Measurements from ENCODE around the gene SNX3.
"Not testable (repeated sequence)": the region's sequence is repeated elsewhere in the genome, so short reads cannot be mapped to it uniquely, and the experiment has no call there.

The SNX3 gene

DNA sequence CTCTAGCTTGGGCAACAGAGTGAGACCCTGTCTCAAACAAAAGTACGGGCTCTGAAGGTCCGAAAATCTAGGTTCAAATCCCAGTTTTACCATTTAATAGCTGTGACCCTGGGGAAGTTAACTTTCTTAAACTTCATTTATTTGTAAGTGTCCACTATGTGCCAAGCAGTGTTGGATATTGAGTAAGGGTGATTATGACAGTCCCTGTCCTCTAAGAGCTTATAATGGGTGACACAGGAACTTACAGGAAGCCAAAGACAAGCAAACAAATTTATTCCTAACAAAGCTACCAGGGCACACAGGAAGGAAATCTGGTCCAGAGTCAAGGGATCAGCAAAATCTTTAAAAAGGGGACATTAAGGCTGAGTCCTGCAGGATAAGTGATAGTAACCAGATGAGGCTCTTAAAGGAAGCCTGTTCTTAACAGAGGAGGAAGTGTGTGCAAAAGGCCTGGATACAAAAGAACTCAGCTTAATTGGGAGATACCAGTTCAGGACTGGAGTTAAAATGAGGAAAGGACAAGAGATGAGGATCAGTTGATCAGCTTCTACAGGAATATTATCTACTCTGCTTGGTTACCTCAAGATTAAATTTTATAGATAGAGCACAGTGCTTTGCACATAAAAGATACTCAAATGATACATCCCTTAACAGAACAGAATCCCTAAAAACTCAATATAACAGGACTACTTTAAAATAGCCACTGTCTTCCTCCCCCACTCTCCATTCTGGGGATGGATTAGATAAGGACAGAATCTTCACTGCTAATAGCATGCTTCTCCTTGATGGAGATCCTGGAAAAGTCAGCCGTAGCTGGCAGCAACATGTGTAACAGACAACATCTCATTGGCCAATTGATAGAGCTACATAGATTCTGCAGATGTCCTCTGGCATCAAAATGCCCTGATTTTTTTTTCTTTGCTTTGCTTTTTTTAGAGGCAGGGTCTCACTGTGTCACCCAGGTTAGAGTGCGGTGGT, 6.1 kb downstream of the SNX3 start:
- no peak for DNase-seq

DNA sequence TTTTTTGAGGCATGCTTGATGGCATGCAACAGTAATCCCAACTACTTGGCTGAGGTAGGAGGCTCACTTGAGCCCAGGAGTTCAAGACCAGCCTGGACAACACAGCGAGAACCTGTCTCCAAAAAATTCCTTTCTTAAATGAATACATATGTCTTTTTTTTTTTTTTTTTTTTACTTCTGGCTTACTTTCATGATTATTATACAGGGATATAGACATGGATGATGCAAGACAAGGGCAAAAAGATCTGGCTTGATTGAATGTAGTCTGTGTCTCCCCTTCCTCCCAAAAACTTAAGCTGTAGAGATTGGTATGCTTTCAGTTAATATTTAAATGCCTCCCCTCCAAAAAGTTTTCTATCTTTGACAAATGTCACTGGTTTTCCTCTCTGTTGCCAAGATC, 7.6 kb downstream of the SNX3 start:
- DNase-seq, result no peak

DNA sequence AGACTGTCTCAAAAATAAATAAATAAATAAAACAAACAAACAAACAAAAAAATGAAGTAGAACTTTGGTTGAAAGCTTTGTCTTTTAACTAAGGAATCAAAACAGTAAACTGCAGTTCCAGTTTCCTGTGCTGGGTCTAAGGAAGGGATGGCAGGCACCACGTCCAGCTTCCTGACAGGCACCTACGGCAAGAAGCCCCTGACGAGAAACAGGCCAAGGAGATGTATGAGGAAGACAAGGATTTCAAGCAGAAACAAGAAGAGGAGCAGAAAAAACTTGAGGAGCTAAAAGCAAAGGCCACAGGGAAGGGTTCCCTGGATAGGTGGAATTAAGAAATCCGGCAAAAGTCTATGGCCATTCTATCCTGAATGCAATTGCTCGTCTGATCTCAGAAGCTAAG, 8.8 kb downstream of the SNX3 start:
- DNase-seq, result no peak

DNA sequence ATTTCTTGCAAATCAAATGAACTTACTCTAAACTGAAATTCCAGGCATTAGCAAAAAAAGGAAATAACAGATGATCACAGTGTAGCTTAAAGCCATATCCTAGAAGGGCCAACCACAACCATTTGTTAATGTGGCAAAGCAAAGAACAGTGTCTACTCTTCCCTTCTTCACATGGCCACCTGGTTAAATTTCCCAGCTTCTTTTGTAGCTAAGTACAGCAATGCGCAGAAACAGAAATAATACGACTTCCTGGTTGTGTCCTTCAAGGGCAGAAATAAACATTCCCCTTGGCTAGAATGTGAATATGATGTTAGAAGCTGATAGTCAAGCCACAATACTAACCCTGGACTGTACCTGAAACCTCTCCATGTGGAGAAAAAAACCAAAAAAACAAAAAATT, 9.6 kb downstream of the SNX3 start:
- DNase-seq, result no peak

DNA sequence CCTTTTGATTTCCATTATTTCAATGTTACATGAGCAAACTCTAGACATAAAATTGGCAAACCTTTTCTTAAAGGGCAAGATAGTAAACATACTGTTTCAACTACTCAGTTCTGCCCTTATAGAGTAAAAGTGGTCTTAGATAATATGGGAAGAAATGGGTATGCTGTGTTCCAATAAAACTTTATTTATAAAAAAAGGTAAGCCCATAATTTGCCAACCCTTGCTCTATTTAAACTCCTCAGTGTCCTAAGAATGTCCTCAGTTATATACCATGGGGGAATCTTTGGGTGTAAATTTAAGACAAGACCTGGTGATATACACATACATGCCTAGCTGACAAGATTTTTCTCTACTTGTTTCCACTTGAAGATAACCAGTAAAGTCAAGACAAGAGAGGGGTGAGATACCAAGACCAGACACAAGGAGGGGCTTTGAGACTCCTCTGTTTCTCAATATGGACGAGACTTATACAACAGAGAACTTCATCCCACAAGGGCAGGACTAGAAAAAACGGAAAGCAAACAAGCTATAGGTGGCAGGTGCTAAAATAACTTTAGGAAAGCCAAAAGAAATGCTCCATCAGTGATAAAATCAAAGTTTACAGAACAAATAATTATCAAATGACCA, 10.5 kb downstream of the SNX3 start:
- DNase-seq, result no peak

DNA sequence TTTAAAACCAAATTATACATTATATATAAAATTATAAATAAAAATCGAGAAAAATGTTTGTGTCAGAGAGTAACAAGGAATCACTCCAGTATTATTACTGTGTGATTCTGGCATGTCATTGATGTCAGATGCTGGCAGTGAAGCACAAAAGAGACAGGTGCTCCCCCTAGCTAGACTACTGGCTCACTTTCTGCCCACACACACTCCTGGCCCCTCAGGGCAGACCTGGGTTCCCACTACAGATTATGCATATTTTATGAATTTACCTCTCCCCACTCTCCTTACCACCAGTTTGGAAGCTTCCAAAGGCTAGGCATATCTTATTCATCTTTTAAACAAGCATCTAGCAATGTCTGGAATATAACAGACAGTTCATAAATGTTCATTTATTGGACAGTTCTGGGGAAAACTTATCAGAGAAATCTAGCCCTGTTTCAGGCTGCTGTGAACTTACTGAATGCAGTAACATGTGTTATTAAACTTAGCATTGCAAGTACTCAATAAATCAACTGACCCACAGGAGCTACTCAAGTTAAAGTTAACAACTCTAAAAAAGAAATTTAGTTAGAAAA, 12.8 kb downstream of the SNX3 start:
- DNase-seq, result no peak

DNA sequence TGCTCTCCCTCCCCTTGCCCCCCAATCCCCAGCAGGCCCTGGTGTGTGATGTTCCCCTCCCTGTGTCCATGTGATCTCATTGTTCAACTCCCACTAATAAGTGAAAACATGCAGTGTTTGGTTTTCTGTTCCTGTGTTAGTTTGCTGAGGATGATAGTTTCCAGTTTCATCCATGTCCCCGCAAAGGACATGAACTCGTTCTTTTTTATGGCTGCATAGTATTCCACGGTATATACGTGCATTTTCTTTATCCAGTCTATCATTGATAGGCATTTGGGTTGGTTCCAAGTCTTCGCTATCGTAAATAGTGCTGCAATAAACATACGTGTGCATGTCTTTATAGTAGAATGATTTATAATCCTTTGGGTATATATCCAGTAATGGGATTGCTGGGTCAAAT, 15.7 kb downstream of the SNX3 start:
- not testable (repeated sequence) for DNase-seq

DNA sequence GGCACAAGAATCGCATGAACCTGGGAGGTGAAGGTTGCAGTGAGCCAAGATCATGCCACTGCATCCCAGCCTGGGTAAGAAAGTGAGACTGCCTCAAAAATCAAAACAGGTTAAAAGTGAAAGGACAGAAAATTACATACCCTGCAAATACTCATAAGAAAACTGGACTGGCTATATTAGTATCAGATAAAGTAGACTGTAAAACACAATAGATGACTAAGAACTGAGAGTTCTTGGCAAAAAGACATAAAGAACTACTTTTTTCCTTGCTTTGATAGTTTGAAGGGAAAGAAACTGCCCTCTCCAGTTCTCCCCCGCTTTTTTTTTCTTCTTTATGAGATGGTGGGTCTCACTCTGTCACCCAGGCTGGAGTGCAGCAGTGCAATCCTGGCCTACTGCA, 17.0 kb downstream of the SNX3 start:
- no peak for DNase-seq

DNA sequence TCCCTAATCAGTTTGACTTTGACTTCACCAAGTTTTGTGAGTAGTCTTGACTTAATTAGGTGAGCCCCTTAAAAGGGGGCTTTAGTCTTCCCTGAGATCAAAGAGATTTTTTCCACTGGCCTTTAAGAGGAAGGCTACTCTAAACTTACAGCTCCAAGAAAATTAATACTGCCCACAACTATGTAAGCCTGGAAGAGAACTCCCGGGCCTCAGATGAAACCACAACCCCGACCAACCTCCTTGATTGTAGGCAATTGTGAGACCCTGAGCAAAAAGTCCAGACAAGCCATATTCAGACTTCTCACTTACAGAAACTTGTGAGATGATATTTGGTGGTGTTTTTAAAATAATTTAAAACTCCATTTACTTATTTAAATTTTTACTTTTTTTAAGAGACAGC, 18.1 kb downstream of the SNX3 start:
- DNase-seq, result no peak

DNA sequence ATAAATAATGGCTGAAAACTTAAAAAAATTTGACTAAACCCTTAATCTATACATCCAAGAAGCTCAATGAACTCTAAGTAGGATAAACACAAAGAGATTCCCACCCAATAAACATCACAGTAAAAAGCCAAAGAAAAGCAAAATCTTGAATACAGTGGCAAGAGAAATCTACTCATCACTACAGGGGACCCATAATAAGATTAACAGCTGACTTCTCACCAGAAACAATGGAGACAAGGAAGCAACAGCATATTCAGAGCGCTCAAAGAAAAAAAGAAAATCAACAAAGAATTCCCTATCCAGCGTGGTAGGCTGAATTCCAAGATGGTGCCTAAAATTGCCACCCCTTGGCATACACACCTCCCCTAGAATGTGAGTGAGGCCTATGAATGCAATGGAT, 18.6 kb downstream of the SNX3 start:
- no peak for DNase-seq

DNA sequence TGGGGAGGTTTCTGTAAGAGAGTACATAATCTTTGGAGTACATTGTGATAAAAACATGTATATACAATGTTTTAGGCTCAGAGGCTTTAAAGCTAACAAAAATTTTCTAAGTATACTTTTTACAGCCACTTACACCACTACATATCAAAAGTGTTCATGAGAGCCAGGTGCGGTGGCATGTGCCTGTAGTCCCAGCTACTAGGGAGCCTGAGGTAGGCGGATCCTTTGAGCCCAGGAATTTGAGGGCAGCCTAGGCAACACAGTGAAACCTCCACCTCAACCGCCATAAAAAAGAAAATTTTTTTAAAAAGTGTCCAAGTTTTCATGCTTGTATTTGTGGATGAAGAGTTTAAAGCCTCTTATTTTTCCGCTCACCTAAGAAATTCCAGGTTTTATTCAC, 22.5 kb downstream of the SNX3 start:
- no peak for DNase-seq

DNA sequence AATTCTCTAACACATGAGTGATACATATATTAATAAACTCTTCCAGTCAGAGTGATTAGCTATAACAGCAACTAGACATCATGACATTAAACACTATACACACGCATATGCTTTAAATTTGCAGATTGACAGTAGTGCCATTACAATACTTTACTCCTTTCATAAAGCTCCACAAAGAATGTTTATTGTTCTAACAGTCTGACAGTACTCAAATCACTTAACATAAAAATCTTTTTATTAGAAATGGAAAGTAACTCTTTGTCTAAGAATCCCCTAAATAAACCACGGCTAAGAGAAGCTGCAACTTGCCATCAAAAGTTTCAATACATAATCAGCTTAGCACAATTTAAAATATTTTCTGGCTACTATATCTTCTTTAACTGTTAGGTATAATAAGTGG, 24.0 kb downstream of the SNX3 start:
- no peak for DNase-seq

DNA sequence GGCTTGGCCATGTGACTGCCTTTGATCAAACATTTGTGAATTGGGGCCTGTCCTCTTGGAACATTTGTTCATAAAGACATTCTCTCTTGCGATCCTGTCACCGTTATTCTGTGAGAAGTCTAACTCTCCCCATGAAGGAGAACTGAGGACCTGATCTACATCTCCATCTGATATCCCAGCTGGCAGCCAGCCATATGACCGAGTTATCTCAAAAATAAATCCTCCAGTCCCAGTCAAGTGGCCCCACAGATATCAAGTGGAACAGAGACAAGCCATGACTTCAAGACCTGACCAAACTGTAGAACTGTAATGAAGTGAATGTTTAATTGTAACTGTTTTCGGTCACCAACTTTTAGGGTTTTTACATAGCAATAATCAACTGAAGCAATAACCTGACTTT, 25.7 kb downstream of the SNX3 start:
- DNase-seq, result no peak

DNA sequence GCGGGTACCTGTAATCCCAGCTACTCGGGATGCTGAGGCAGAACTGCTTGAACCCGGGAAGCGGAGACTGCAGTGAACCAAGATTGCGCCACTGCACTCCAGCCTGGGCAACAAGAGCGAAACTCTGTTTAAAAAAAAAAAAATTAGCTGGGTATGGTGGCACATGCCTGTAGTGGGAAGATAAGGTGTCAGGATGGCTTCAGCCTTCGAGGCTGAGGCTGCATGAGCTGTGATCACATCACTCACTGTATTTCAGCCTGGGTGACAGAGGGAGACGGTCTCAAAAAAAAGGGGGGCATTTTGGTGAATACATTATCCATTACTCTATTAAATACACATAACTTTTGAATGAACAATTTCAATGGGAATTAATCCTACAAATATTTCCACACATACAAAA, 32.4 kb downstream of the SNX3 start:
- no peak for DNase-seq

DNA sequence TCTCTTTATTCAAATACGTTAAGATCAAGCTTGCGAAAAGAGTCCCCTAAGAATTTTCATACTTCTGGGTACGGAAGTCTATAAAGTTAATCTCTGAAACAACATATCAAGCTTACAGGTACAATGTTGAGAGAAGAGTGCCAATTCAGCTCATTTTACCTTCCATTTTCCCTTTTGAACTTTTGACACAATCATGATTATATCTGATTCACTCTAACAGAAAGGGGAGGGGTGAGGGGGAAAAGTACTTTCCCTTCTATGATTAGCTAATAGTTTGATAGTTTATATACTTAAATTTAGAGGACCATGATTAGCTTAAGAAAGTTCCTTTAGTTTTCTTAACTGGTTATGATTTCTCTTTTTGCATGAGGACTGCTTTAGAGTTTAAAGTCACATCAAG, 33.5 kb downstream of the SNX3 start:
- DNase-seq, result no peak

DNA sequence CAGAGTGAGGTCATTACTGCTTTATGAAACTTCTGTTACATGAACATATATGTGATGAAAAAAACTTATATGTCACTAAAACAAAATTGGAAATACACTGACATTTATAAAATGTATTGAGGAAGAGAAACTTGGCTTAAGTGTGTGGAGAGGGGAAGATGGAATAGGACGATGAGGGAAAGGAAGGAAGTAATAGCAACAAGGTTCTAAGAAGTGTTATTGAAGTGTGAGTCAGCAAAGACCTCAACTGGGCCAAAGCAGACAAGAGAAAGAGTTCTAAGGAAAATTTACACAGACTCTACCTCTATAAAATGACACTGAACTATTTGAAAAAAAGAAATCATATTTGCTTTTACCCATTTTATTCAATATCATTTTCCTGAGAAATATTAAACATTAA, 38.3 kb downstream of the SNX3 start:
- no peak for DNase-seq

DNA sequence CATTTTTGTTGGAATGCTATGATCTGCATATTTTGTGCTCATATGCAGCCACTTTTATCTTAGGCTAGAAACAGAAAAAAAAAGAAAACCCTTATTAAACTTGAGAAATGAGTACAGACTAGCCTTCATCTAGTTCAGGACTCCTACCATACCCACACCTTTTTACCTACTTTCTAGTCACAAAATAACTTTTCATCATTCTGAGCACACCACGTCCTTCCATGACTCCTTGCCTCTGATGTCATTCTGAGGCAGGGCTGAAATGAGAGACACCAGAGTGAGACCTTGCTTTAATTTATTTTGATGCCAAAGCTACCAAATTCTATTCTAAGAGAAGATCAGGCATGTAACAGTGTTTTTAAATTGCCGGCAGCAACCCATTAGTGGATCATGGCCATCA, 38.8 kb downstream of the SNX3 start:
- no peak for DNase-seq

DNA sequence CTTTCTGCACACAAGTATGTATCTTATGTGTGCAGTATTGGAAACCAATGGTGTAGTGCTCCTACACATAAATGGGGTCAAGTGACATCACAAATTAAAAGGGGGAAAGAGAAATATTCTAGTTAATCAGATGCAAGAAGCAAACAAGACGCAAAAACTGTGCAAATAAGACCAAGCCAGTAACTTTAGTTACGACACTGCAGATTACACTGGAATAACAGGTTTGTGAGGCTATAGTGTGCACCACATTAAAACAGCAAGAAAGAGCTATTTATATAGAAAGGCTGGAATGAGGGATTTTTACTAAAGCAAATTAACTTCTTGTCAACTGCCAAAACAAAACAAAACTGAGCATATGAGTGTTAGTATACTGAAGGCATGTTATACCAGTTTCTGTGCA, 49.2 kb downstream of the SNX3 start:
- no peak for DNase-seq

DNA sequence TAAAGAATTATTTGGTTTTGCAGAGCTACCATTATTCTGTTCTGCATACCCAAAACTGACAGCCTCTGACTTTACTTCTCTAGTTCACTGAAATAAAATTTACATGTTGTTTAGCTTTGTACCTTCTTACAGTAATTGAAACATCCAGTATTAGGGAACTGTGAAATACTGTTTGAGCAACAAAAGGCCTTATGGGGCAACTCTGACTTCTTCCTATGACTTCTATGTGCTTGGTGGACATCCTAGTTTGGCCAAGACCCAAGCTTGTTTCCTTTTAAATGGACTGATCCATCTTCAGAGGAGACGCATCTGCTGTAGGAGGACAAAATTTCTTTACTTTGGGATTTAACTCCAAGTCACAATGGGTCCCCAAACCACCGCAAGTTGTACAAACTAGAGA, 50.3 kb downstream of the SNX3 start:
- DNase-seq, result no peak

DNA sequence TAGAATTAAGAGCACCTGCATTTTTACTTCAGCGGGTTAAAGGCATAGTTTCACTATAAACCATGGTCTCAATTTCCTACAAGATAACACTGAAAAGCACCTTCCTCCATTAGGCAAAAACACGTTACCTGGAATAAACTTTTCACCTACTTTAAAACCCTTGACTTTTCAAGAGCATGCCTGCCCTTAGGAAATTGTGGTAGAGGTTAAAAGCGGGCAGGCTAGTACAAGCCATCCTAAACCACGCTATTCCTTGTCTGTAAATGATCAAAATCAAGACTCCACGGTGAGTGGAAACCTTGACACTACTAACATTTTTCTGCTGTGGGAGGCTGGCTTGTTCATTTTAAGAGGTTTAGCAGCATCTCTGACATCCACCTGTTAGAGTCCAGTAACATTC, 51.1 kb downstream of the SNX3 start:
- DNase-seq, result no peak

DNA sequence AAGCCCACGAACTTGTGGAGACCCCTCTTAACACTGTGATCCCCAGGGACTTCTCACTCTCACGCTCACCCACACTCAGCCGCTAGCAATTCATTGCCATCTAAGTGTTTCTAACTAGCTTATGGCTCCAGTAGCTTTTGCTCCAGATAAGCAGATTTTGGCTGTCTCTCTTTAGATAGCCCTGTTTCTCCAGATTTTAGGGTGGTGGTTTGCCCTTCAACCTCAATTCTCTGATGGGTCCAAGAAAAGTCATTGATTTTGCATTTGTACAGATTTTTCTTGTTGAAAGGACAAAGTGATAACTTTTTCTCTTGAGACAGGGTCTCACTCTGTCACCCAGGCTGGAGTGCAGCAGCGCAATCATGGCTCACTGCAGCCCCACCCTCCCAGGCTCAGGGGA, 53.8 kb downstream of the SNX3 start:
- DNase-seq, result no peak

DNA sequence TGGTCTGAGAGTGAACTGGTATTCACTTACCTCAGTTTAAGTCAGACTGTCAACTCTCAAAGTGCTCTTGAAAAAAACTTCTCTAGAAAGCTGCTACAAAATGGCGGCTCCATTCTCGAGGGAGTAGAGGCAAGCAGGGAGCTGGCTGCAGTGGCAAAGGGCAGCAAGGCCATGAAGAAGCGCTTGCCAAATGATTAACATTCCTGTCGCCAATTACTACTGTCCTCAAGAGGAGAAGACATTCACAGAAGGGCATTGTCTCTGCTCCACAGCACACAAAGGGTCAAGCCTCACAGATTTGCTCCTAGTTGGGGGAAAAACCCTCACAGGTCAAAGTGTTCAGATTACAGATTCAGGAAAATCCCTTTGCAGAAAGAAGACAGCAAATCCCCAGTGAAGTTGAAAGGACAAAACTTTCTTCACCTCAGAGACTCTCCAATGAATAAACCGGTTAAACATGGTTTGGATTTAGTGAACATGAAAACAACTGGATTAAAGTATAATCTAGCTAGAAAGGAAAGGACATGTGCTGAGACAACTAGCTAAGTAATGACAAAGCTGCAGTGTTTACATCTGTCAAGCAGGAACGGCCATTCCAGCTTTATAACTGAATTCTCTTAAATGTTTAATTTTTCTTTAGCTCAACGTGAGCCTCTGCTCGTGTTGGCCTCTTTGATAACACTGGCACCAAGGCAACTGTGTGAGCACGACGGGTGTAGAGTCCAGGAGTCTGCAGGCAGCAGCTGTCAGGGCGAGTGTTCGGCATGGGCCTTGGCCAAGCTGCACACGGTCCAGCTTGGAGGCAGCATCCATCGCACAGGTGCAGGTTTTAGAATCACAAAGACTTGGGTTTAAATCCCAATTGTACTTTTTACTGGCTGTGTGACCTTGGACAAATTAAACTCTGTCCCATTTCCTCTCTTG, 57.4 kb downstream of the SNX3 start:
- DNase-seq, result no peak

DNA sequence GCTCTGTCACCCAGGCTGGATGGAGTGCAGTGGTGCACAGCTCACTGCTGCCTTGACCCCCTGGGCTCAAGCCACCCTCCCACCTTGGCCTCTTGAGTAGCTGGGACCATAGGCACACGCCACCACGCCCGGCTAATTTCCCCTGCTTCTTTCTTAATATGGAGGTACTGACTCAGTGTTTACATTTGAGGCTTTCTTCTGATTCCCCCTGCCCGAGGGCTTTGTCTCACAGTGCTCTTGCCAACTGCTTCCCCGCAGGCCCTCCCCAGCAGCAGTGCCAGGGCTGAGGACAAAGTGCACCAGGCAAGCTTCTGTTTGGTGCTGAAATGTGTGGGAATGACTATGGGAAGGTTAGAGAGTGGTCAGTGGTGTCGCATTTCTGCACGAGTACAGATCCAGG, 60.2 kb downstream of the SNX3 start:
- no peak for DNase-seq

Data from NCI-H1092 treated with DMSO at 0.1 percent for 48 hours (cell line).